HEK293 (cell line): Measurements from ENCODE around the gene PKMYT1.

Experiments
- IKZF3 ChIP-seq: fragments of 450-650 bp; IDR thresholded peaks from 2 replicates; pipeline ENCODE4 v1.5.0; 2018; ENCODE audit warnings: missing biosample characterization, mild to moderate bottlenecking, missing genetic modification characterization, moderate library complexity
- KLF1 ChIP-seq: fragments of 450-650 bp; formaldehyde crosslinking; IDR thresholded peaks from 2 replicates; pipeline ENCODE4 v1.5.1; 2016; ENCODE audit warnings: missing biosample characterization, missing genetic modification characterization
- PBX3 ChIP-seq: sonication (generic); formaldehyde crosslinking; IDR thresholded peaks from 2 replicates; pipeline ENCODE4 v1.8.1; 2022; ENCODE audit warnings: mild to moderate bottlenecking, moderate library complexity, missing genetic modification reagents
- REST ChIP-seq: fragments of 450-650 bp; formaldehyde crosslinking; IDR thresholded peaks from 2 replicates; pipeline ENCODE4 v1.5.1; 2016; ENCODE audit warnings: missing biosample characterization, missing genetic modification characterization
- ZNF114 ChIP-seq: fragments of 450-650 bp; formaldehyde crosslinking; IDR thresholded peaks from 2 replicates; pipeline ENCODE4 v1.5.0; 2017; ENCODE audit warnings: missing biosample characterization, missing genetic modification characterization
- ZNF19 ChIP-seq: fragments of 450-650 bp; formaldehyde crosslinking; IDR thresholded peaks from 2 replicates; pipeline ENCODE4; 2016; ENCODE audit warnings: missing biosample characterization, missing genetic modification characterization, low read depth
- ZNF214 ChIP-seq: fragments of 450-650 bp; formaldehyde crosslinking; IDR thresholded peaks from 2 replicates; pipeline ENCODE4 v1.5.1; 2017; ENCODE audit warnings: missing biosample characterization, mild to moderate bottlenecking, missing genetic modification characterization, borderline replicate concordance
- ZNF292 ChIP-seq: fragments of 450-650 bp; formaldehyde crosslinking; IDR thresholded peaks from 2 replicates; pipeline ENCODE4 v1.5.1; 2016; ENCODE audit warnings: low read depth, missing biosample characterization, missing genetic modification characterization, borderline replicate concordance
- ZNF416 ChIP-seq: fragments of 450-650 bp; formaldehyde crosslinking; IDR thresholded peaks from 2 replicates; pipeline ENCODE4 v1.5.1; 2016; ENCODE audit warnings: missing biosample characterization, missing genetic modification characterization
- ZNF571 ChIP-seq: fragments of 450-650 bp; formaldehyde crosslinking; IDR thresholded peaks from 2 replicates; pipeline ENCODE4 v1.5.0; 2017; ENCODE audit warnings: missing biosample characterization, missing genetic modification characterization
- ZNF658 ChIP-seq: fragments of 450-650 bp; formaldehyde crosslinking; IDR thresholded peaks from 2 replicates; pipeline ENCODE4; 2016; ENCODE audit warnings: missing biosample characterization, missing genetic modification characterization
- ZNF660 ChIP-seq: fragments of 450-650 bp; IDR thresholded peaks from 2 replicates; pipeline ENCODE4 v1.5.1; 2018; ENCODE audit warnings: missing biosample characterization, mild to moderate bottlenecking, missing genetic modification characterization
- ZNF747 ChIP-seq: fragments of 450-650 bp; formaldehyde crosslinking; IDR thresholded peaks from 2 replicates; pipeline ENCODE4 v1.5.1; 2016; ENCODE audit warnings: missing biosample characterization, missing genetic modification characterization
- ZNF777 ChIP-seq: fragments of 450-650 bp; formaldehyde crosslinking; IDR thresholded peaks from 2 replicates; pipeline ENCODE4 v1.5.1; 2017; ENCODE audit warnings: missing biosample characterization, missing genetic modification characterization, borderline replicate concordance
- ZNF791 ChIP-seq: fragments of 450-650 bp; formaldehyde crosslinking; IDR thresholded peaks from 2 replicates; pipeline ENCODE4 v1.5.1; 2016; ENCODE audit warnings: missing biosample characterization, missing genetic modification characterization
- ZXDB ChIP-seq: fragments of 450-650 bp; formaldehyde crosslinking; IDR thresholded peaks from 2 replicates; pipeline ENCODE4 v1.5.1; 2016; ENCODE audit warnings: missing biosample characterization, missing genetic modification characterization
- TF ChIP-seq, protein P1 (sequence below): fragments of 450-650 bp; formaldehyde crosslinking; IDR thresholded peaks from 2 replicates; pipeline ENCODE4 v1.5.1; 2016; ENCODE audit warnings: missing biosample characterization, missing genetic modification characterization, low read depth
- TF ChIP-seq, protein P2 (sequence below): fragments of 450-650 bp; formaldehyde crosslinking; IDR thresholded peaks from 2 replicates; pipeline ENCODE4 v1.5.0; 2017; ENCODE audit warnings: missing biosample characterization, missing genetic modification characterization, borderline replicate concordance
- TF ChIP-seq, protein P3 (sequence below): fragments of 450-650 bp; formaldehyde crosslinking; IDR thresholded peaks from 2 replicates; pipeline ENCODE4 v1.5.1; 2016; ENCODE audit warnings: missing biosample characterization, missing genetic modification characterization
- TF ChIP-seq, protein P4 (sequence below): fragments of 450-650 bp; formaldehyde crosslinking; conservative IDR thresholded peaks from 2 replicates; pipeline ENCODE4 v1.5.1; 2016; ENCODE audit warnings: low read depth, missing biosample characterization, missing genetic modification characterization

Gene PKMYT1

DNA sequence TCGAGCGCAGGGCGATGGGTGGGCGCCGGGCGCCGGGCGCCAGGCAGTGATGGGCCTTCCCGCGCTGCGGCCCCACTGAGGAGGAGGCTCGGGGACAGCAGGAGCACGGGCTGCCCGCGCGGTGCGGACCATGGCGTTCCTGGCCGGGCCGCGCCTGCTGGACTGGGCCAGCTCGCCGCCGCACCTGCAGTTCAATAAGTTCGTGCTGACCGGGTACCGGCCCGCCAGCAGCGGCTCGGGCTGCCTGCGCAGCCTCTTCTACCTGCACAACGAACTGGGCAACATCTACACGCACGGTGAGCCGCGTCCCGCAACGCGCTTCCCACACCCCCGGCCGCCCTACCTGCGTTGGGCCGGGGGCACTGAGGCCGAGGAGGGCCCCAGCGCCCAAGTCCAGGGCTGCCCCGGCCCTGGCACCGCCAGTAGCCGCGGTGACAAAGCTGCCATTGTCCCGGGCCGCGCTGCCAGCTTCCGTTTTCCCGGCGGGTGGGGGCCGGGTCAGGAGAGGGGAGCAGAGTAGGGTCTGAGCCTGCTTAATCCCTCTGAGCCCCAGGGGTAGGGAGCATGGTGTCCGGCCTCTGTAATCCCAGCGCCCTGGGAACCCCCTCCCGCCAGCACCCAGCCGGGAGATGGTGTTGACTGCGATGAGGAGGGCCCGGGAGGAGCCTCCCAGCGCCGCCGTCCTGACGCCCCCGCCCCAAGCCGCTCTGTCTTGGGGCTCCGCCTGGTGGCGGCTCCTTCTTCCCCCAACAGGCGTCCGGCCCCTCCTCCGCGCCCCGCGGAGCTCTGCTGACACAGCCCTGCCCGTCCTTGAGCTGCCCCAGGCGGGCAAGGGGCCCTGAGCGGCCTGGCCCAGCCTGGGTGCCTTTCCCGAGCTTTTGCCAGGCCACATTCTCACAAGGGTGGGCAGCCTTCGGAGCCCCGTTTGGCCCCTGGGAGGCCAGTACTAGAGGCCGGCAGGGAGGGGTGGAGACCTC lies 10.4 kb downstream of the PKMYT1 start (continued):
- no peak; the same call in 1 of the 2 replicates for TF ChIP-seq PBX3 (CRISPR knock-in tag)
- no peak for TF ChIP-seq ZNF292 (tag by site-specific recombination)
- no peak for TF ChIP-seq ZNF114 (tag by site-specific recombination)
- peak; percentile 27; the same call in 1 of the 2 replicates for TF ChIP-seq REST (tag by site-specific recombination)
- TF ChIP-seq, protein P1, sequence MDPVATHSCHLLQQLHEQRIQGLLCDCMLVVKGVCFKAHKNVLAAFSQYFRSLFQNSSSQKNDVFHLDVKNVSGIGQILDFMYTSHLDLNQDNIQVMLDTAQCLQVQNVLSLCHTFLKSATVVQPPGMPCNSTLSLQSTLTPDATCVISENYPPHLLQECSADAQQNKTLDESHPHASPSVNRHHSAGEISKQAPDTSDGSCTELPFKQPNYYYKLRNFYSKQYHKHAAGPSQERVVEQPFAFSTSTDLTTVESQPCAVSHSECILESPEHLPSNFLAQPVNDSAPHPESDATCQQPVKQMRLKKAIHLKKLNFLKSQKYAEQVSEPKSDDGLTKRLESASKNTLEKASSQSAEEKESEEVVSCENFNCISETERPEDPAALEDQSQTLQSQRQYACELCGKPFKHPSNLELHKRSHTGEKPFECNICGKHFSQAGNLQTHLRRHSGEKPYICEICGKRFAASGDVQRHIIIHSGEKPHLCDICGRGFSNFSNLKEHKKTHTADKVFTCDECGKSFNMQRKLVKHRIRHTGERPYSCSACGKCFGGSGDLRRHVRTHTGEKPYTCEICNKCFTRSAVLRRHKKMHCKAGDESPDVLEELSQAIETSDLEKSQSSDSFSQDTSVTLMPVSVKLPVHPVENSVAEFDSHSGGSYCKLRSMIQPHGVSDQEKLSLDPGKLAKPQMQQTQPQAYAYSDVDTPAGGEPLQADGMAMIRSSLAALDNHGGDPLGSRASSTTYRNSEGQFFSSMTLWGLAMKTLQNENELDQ (tag by site-specific recombination), result no peak
- TF ChIP-seq KLF1, result peak; percentile 78
- TF ChIP-seq ZNF214 (tag by site-specific recombination), result no peak
- TF ChIP-seq, protein P2, sequence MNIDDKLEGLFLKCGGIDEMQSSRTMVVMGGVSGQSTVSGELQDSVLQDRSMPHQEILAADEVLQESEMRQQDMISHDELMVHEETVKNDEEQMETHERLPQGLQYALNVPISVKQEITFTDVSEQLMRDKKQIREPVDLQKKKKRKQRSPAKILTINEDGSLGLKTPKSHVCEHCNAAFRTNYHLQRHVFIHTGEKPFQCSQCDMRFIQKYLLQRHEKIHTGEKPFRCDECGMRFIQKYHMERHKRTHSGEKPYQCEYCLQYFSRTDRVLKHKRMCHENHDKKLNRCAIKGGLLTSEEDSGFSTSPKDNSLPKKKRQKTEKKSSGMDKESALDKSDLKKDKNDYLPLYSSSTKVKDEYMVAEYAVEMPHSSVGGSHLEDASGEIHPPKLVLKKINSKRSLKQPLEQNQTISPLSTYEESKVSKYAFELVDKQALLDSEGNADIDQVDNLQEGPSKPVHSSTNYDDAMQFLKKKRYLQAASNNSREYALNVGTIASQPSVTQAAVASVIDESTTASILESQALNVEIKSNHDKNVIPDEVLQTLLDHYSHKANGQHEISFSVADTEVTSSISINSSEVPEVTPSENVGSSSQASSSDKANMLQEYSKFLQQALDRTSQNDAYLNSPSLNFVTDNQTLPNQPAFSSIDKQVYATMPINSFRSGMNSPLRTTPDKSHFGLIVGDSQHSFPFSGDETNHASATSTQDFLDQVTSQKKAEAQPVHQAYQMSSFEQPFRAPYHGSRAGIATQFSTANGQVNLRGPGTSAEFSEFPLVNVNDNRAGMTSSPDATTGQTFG, result no peak
- peak; percentile 63 for TF ChIP-seq IKZF3 (tag by site-specific recombination)
- no peak for TF ChIP-seq ZNF658
- TF ChIP-seq ZNF571, result no peak
- TF ChIP-seq, protein P3, sequence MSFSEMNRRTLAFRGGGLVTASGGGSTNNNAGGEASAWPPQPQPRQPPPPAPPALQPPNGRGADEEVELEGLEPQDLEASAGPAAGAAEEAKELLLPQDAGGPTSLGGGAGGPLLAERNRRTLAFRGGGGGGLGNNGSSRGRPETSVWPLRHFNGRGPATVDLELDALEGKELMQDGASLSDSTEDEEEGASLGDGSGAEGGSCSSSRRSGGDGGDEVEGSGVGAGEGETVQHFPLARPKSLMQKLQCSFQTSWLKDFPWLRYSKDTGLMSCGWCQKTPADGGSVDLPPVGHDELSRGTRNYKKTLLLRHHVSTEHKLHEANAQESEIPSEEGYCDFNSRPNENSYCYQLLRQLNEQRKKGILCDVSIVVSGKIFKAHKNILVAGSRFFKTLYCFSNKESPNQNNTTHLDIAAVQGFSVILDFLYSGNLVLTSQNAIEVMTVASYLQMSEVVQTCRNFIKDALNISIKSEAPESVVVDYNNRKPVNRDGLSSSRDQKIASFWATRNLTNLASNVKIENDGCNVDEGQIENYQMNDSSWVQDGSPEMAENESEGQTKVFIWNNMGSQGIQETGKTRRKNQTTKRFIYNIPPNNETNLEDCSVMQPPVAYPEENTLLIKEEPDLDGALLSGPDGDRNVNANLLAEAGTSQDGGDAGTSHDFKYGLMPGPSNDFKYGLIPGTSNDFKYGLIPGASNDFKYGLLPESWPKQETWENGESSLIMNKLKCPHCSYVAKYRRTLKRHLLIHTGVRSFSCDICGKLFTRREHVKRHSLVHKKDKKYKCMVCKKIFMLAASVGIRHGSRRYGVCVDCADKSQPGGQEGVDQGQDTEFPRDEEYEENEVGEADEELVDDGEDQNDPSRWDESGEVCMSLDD (tag by site-specific recombination), result peak; percentile 61
- no peak for TF ChIP-seq ZNF777 (tag by site-specific recombination)
- TF ChIP-seq ZNF747 (tag by site-specific recombination), result no peak
- peak; percentile 83 for TF ChIP-seq ZNF660 (tag by site-specific recombination)
- TF ChIP-seq ZNF791 (tag by site-specific recombination), result no peak
- TF ChIP-seq ZNF416 (tag by site-specific recombination), result no peak
- TF ChIP-seq ZXDB, result peak; percentile 63
- no peak for TF ChIP-seq ZNF19 (tag by site-specific recombination)
- TF ChIP-seq, protein P4, sequence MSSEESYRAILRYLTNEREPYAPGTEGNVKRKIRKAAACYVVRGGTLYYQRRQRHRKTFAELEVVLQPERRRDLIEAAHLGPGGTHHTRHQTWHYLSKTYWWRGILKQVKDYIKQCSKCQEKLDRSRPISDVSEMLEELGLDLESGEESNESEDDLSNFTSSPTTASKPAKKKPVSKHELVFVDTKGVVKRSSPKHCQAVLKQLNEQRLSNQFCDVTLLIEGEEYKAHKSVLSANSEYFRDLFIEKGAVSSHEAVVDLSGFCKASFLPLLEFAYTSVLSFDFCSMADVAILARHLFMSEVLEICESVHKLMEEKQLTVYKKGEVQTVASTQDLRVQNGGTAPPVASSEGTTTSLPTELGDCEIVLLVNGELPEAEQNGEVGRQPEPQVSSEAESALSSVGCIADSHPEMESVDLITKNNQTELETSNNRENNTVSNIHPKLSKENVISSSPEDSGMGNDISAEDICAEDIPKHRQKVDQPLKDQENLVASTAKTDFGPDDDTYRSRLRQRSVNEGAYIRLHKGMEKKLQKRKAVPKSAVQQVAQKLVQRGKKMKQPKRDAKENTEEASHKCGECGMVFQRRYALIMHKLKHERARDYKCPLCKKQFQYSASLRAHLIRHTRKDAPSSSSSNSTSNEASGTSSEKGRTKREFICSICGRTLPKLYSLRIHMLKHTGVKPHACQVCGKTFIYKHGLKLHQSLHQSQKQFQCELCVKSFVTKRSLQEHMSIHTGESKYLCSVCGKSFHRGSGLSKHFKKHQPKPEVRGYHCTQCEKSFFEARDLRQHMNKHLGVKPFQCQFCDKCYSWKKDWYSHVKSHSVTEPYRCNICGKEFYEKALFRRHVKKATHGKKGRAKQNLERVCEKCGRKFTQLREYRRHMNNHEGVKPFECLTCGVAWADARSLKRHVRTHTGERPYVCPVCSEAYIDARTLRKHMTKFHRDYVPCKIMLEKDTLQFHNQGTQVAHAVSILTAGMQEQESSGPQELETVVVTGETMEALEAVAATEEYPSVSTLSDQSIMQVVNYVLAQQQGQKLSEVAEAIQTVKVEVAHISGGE (tag by site-specific recombination), result peak; percentile 25; the same call in 1 of the 2 replicates
